Keratinocyte (primary cell): ENCODE measurements around the gene PIH1D1. TPM values are rescaled to one million over a fixed set of nuclear protein-coding genes. Genes with fewer than 3 reads are reported as not detected.

Experiments used
- DNase-seq: peaks from one replicate; pipeline ENCODE4 v3.0.0-alpha.2; 2011; ENCODE audit warnings: low read depth, missing footprints, low spot score
- FAIRE-seq: peaks from 2 replicates; lab custom pipeline; 2011; peaks lifted over from hg19 to GRCh38; lab: Jason Lieb, UNC
- H2AFZ ChIP-seq: 2 replicates; pipeline ENCODE4 v1.6.0; 2012; ENCODE audit warnings: low read length, control low read depth, inconsistent platforms; ENCODE audit not compliant: control insufficient read depth
- H3K27ac ChIP-seq: 2 replicates; pipeline ENCODE4 v1.5.1; 2011; ENCODE audit warnings: low read length; ENCODE audit not compliant: control insufficient read depth, insufficient read depth
- H3K27me3 ChIP-seq: 3 replicates; pipeline ENCODE4 v1.6.0; 2011; ENCODE audit warnings: low read length; ENCODE audit not compliant: control insufficient read depth, insufficient read depth; ENCODE audit errors: extremely low read depth
- H3K36me3 ChIP-seq, 2 experiments: 2 replicates in 1 of 2; 3 replicates in 1 of 2; pipeline ENCODE4 v1.5.1; 2011; ENCODE audit warnings: low read length in 2 of 2, mild to moderate bottlenecking in 1 of 2; ENCODE audit not compliant: control insufficient read depth in 2 of 2, insufficient read depth in 2 of 2; ENCODE audit errors: extremely low read depth in 1 of 2
- H3K4me1 ChIP-seq: 3 replicates; pipeline ENCODE4 v1.5.1; 2011; ENCODE audit warnings: low read length; ENCODE audit not compliant: control insufficient read depth, insufficient read depth; ENCODE audit errors: extremely low read depth
- H3K4me2 ChIP-seq: 3 replicates; pipeline ENCODE4 v1.6.0; 2011; ENCODE audit warnings: low read depth, low read length; ENCODE audit not compliant: control insufficient read depth, insufficient read depth; ENCODE audit errors: extremely low read depth
- H3K4me3 ChIP-seq, 3 experiments: fragments of 200-600 bp in 1 of 3; sonication (generic) in 1 of 3; 2 replicates in 2 of 3; 3 replicates in 1 of 3; pipeline ENCODE4 v1.5.1; 2011 to 2016; ENCODE audit warnings: low read length in 3 of 3, mild to moderate bottlenecking in 3 of 3, control low read depth in 2 of 3, inconsistent platforms in 1 of 3, low read depth in 1 of 3, mixed read lengths in 1 of 3, mixed run types in 1 of 3, moderate library complexity in 1 of 3; ENCODE audit not compliant: control insufficient read depth in 2 of 3, insufficient read depth in 2 of 3; ENCODE audit errors: extremely low read depth in 1 of 3
- H3K79me2 ChIP-seq: 2 replicates; pipeline ENCODE4 v1.6.0; 2012; ENCODE audit warnings: low read length; ENCODE audit not compliant: control insufficient read depth, insufficient read depth
- H3K9ac ChIP-seq: 3 replicates; pipeline ENCODE4 v1.6.0; 2011; ENCODE audit warnings: low read length; ENCODE audit not compliant: control insufficient read depth, insufficient read depth; ENCODE audit errors: extremely low read depth
- H3K9me1 ChIP-seq: 3 replicates; pipeline ENCODE4 v1.6.0; 2011; ENCODE audit warnings: low read length; ENCODE audit not compliant: control insufficient read depth, insufficient read depth; ENCODE audit errors: extremely low read depth
- H3K9me3 ChIP-seq: 2 replicates; pipeline ENCODE4 v1.5.1; 2012; ENCODE audit warnings: low read depth, low read length; ENCODE audit not compliant: control insufficient read depth
- H4K20me1 ChIP-seq: 3 replicates; pipeline ENCODE4 v1.6.0; 2011; ENCODE audit warnings: low read length; ENCODE audit not compliant: control insufficient read depth, insufficient read depth; ENCODE audit errors: extremely low read depth
- EZH2 ChIP-seq: IDR thresholded peaks from one replicate; pipeline ENCODE4 v1.6.1; 2012; ENCODE audit warnings: inconsistent platforms, mild to moderate bottlenecking, low read length, moderate library complexity
- dilution Hi-C: fragments of 300-500 bp; cut with MboI; formaldehyde crosslinking; loops from one replicate; pipeline ENCODE4 v1.7.0; 2020; ENCODE audit warnings: low sequenced_read_pairs; ENCODE audit not compliant: extremely low pct_ligation_motif_present
- polyA plus RNA-seq, 5 experiments: library from polyadenylated mRNA; depleted of rRNA in 3 of 5; stranded (reverse) in 3 of 5; stranded (forward) in 1 of 5; unstranded in 1 of 5; fragments of >200 nt; gene quantifications; 1 replicate in 1 of 5; 2 replicates in 3 of 5; 3 replicates in 1 of 5; pipeline versions ENCODE4 v1.2.1 to v1.2.3, GENCODE V29; 2011 to 2012; ENCODE audit warnings: missing spikeins in 2 of 5, low read depth in 1 of 5, low replicate concordance in 1 of 5
- TF ChIP-seq, protein P1 (sequence below), 3 experiments: IDR thresholded peaks in 1 of 3; conservative IDR thresholded peaks in 1 of 3; optimal IDR thresholded peaks in 1 of 3; 2 replicates in 2 of 3; 3 replicates in 1 of 3; pipeline versions ENCODE3 to v1.5.1; 2011; ENCODE audit warnings: low read length in 3 of 3, mild to moderate bottlenecking in 3 of 3, moderate library complexity in 2 of 3, control low read depth in 1 of 3, inconsistent platforms in 1 of 3; ENCODE audit not compliant: insufficient read depth in 2 of 3; ENCODE audit errors: extremely low read depth in 1 of 3

Gene PIH1D1
- polyA plus RNA-seq, 1 donor (not counting 4 experiments of a cell fraction or from before 2014, with no cell fraction given) = 37.8 TPM

DNA sequence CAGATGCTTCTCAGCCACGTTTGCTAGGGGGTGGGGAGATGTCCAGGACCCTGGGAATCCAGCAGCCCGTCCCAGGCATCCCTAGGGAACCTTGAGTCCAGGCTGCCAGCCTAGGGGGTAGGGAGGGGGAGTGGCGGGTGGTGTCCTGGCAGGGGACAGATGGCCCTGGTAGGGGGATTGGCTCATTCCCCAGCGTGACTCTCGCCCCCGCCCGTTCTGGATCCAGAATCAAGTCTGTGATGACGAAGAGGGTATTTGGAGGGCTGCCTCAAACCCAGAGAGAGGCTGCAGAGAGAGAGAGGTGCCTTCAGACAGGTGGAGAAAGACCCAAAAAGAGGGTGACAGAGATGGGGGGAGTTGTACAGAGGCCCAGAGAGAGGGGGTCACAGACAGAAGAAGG lies 14.4 kb downstream of the PIH1D1 start:
- peaks cover 97% of the 10 kb centered on the region for H3K27me3 ChIP-seq

DNA sequence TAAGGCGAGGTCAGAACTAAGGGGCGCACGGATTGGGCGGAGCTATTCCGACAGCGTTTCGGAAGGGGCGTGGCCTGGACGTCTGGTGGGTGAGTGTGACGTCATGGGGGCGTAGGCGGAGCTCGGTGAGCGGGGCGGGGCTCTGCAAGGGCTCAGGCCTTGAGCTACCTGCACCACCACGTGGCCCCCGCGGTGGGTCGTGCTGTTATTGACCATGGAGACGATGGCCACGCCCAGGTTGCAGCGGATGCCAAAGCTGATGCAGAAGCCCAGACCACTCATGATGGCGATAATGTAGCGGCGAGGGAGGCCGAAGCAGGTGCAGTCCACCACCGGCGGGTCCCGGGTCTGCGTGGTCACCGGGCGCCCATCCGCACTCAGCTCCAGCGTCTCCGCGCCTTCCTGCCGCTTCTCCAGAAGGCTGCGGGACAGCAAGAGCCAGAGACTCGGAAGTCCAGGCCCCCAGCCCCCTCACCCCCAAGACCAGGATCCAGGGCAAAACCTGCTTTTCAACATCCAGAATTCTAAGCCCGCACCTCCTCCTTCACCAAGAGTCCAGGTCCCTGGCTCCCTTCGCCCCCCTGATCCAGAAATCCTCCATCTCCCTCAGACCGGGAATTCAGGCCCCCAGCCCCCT lies 15.1 kb downstream of the PIH1D1 start:
- TF ChIP-seq, protein P1, sequence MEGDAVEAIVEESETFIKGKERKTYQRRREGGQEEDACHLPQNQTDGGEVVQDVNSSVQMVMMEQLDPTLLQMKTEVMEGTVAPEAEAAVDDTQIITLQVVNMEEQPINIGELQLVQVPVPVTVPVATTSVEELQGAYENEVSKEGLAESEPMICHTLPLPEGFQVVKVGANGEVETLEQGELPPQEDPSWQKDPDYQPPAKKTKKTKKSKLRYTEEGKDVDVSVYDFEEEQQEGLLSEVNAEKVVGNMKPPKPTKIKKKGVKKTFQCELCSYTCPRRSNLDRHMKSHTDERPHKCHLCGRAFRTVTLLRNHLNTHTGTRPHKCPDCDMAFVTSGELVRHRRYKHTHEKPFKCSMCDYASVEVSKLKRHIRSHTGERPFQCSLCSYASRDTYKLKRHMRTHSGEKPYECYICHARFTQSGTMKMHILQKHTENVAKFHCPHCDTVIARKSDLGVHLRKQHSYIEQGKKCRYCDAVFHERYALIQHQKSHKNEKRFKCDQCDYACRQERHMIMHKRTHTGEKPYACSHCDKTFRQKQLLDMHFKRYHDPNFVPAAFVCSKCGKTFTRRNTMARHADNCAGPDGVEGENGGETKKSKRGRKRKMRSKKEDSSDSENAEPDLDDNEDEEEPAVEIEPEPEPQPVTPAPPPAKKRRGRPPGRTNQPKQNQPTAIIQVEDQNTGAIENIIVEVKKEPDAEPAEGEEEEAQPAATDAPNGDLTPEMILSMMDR (optimal IDR thresholded peaks at IDR 0.05 in 1 of 3, IDR thresholded peaks at IDR 0.05 in 1 of 3, conservative IDR thresholded peaks at IDR 0.05 in 1 of 3; ENCODE audit: extremely low read depth in 1 of 3, insufficient read depth in 2 of 3, low read length in 3 of 3) = no peak
- peak; percentile 23 for TF ChIP-seq EZH2
- H3K27ac ChIP-seq = no peak overlapping the region
- peaks cover 97% of the 10 kb centered on the region for H3K27me3 ChIP-seq
- dilution Hi-C loops = no loop called here
- DNase-seq = no peak
- no peak overlapping the region for H2AFZ ChIP-seq
- H3K9me3 ChIP-seq = no peaks in the 10 kb centered on the region
- H4K20me1 ChIP-seq = no peaks in the 10 kb centered on the region
- H3K4me3 ChIP-seq = no peak overlapping the region
- no peaks in the 10 kb centered on the region for H3K9me1 ChIP-seq
- H3K36me3 ChIP-seq = no peaks in the 10 kb centered on the region
- no peaks in the 10 kb centered on the region for H3K79me2 ChIP-seq
- H3K9ac ChIP-seq = no peak overlapping the region
- no peak overlapping the region for H3K4me2 ChIP-seq
- no peaks in the 10 kb centered on the region for H3K4me1 ChIP-seq
- FAIRE-seq = no peak

More for the DNA sequence above, 14.4 kb downstream of the PIH1D1 start:
- Histone ChIP-seq H4K20me1 (no peaks in the 10 kb centered on the region), H2AFZ (no peak overlapping the region), H3K9me1 (no peaks in the 10 kb centered on the region), H3K9ac (no peak overlapping the region), H3K9me3 (no peaks in the 10 kb centered on the region), H3K4me1 (peaks cover 1% of the 10 kb centered on the region), H3K27ac (no peak overlapping the region), H3K36me3 (no peaks in the 10 kb centered on the region), H3K4me2 (no peak overlapping the region), H3K4me3 (no peak overlapping the region), H3K79me2 (no peaks in the 10 kb centered on the region)
- FAIRE-seq = no peak
- dilution Hi-C loops = no loop called here
- TF ChIP-seq, protein P1 (optimal IDR thresholded peaks at IDR 0.05 in 1 of 3, IDR thresholded peaks at IDR 0.05 in 1 of 3, conservative IDR thresholded peaks at IDR 0.05 in 1 of 3; ENCODE audit: extremely low read depth in 1 of 3, insufficient read depth in 2 of 3, low read length in 3 of 3) = no peak
- peak; percentile 24 for TF ChIP-seq EZH2
- DNase-seq = no peak
